H1 (cell line): ENCODE results near the gene RAPGEF5. TPM values are rescaled to one million over a fixed set of nuclear protein-coding genes. Genes with fewer than 3 reads are reported as not detected.

Source experiments
- CTCF ChIA-PET: fragments of 300-600 bp; sonication (Branson Sonifier 250); formaldehyde crosslinking; loops from one replicate; lab custom pipeline; 2021; ENCODE audit not compliant: partially characterized antibody; lab: Charles Lee
- POLR2A ChIA-PET: fragments of 300-600 bp; sonication (Branson Sonifier 250); formaldehyde crosslinking; loops from one replicate; lab custom pipeline; 2021; ENCODE audit warnings: inconsistent platforms; ENCODE audit not compliant: partially characterized antibody; lab: Charles Lee
- DNase-seq, 2 experiments: peaks; one replicate each; pipeline versions ENCODE4 v3.0.0 to v3.0.0-alpha.2; 2010 to 2022; ENCODE audit warnings: low spot score in 2 of 2, low read depth in 1 of 2, mixed read lengths in 1 of 2
- FAIRE-seq: peaks from 2 replicates; lab custom pipeline; 2011; peaks lifted over from hg19 to GRCh38; lab: Jason Lieb, UNC
- H2AFZ ChIP-seq: 2 replicates; pipeline ENCODE4 v1.8.1; 2012; ENCODE audit warnings: low read length, inconsistent platforms
- H2AK5ac ChIP-seq: 2 replicates; pipeline ENCODE4 v1.6.1; 2013; ENCODE audit warnings: low read depth, low read length
- H2BK120ac ChIP-seq: replicated peaks from 2 replicates; pipeline ENCODE3; 2013; ENCODE audit warnings: low read depth, low read length, inconsistent platforms
- H2BK12ac ChIP-seq: 2 replicates; pipeline ENCODE4 v1.6.1; 2013; ENCODE audit warnings: low read depth, low read length
- H2BK15ac ChIP-seq: 2 replicates; pipeline ENCODE4 v1.6.1; 2013; ENCODE audit warnings: low read length
- H2BK20ac ChIP-seq: 2 replicates; pipeline ENCODE4 v1.6.1; 2013; ENCODE audit warnings: low read length
- H2BK5ac ChIP-seq: 2 replicates; pipeline ENCODE4 v1.6.1; 2013; ENCODE audit warnings: low read depth, low read length
- H3K14ac ChIP-seq: 2 replicates; pipeline ENCODE4 v1.6.1; 2013; ENCODE audit warnings: inconsistent platforms; ENCODE audit not compliant: insufficient read length
- H3K18ac ChIP-seq: 2 replicates; pipeline ENCODE4 v1.6.1; 2013; ENCODE audit warnings: low read length; ENCODE audit errors: extremely low read depth
- H3K23ac ChIP-seq: 2 replicates; pipeline ENCODE4 v1.6.1; 2013; ENCODE audit warnings: inconsistent platforms; ENCODE audit not compliant: insufficient read length
- H3K23me2 ChIP-seq: 2 replicates; pipeline ENCODE4 v1.6.1; 2013; ENCODE audit warnings: low read depth, low read length
- H3K27ac ChIP-seq: 2 replicates; pipeline ENCODE4 v1.6.1; 2011; ENCODE audit warnings: low read depth, low read length, inconsistent platforms
- H3K27me3 ChIP-seq, 4 experiments: replicated peaks in 1 of 4; 1 replicate in 1 of 4; 2 replicates in 3 of 4; pipeline versions ENCODE4 v1.6.1 to v1.8.1; 2011 to 2013; ENCODE audit warnings: low read length in 3 of 4, mild to moderate bottlenecking in 3 of 4, inconsistent platforms in 2 of 4, mixed read lengths in 2 of 4, moderate library complexity in 1 of 4; ENCODE audit not compliant: control insufficient read depth in 3 of 4, insufficient read depth in 3 of 4; ENCODE audit errors: extremely low read depth in 1 of 4
- H3K36me3 ChIP-seq, 4 experiments: 2 replicates each; pipeline versions ENCODE4 v1.6.1 to v1.8.1; 2011 to 2013; ENCODE audit warnings: mild to moderate bottlenecking in 4 of 4, low read length in 3 of 4, moderate library complexity in 2 of 4, control low read depth in 1 of 4, inconsistent platforms in 1 of 4; ENCODE audit not compliant: insufficient read depth in 4 of 4, control insufficient read depth in 2 of 4
- H3K4ac ChIP-seq: replicated peaks from 2 replicates; pipeline ENCODE3; 2013; ENCODE audit warnings: low read length, low read depth, mixed read lengths, inconsistent platforms; ENCODE audit not compliant: insufficient read length
- H3K4me1 ChIP-seq, 4 experiments: replicated peaks in 1 of 4; 1 replicate in 1 of 4; 2 replicates in 3 of 4; pipeline versions ENCODE4 v1.6.1 to v1.8.1; 2011 to 2013; ENCODE audit warnings: low read length in 3 of 4, inconsistent platforms in 2 of 4, mixed read lengths in 1 of 4; ENCODE audit not compliant: insufficient read depth in 4 of 4, control insufficient read depth in 3 of 4
- H3K4me2 ChIP-seq, 2 experiments: 2 replicates each; pipeline versions ENCODE4 v1.6.1 to v1.8.1; 2011 to 2013; ENCODE audit warnings: low read depth in 2 of 2, low read length in 2 of 2, control low read depth in 1 of 2, inconsistent platforms in 1 of 2, mild to moderate bottlenecking in 1 of 2; ENCODE audit not compliant: insufficient read depth in 1 of 2
- H3K4me3 ChIP-seq, 4 experiments: fragments of 200-600, 300-600 bp in 1 of 4; sonication (generic), shearing (Covaris generic), sonication (Bioruptor Twin) in 1 of 4; 2 replicates each; pipeline versions ENCODE4 v1.5.1 to v1.8.1; 2011 to 2016; ENCODE audit warnings: low read length in 4 of 4, low read depth in 3 of 4, control low read depth in 2 of 4, inconsistent platforms in 2 of 4, mild to moderate bottlenecking in 2 of 4, mixed read lengths in 1 of 4, moderate library complexity in 1 of 4; ENCODE audit not compliant: insufficient read depth in 2 of 4; ENCODE audit errors: extremely low read depth in 1 of 4
- H3K56ac ChIP-seq: replicated peaks from 2 replicates; pipeline ENCODE3; 2013; ENCODE audit warnings: low read depth, mild to moderate bottlenecking, mixed read lengths, low read length, inconsistent platforms; ENCODE audit not compliant: insufficient read length
- H3K79me1 ChIP-seq: 2 replicates; pipeline ENCODE4 v1.6.1; 2013; ENCODE audit warnings: low read depth, low read length, control low read depth
- H3K79me2 ChIP-seq, 2 experiments: 2 replicates each; pipeline versions ENCODE4 v1.6.1 to v1.8.1; 2012 to 2013; ENCODE audit warnings: low read length in 2 of 2, mild to moderate bottlenecking in 2 of 2, inconsistent platforms in 1 of 2; ENCODE audit not compliant: insufficient read depth in 2 of 2, control insufficient read depth in 1 of 2
- H3K9ac ChIP-seq, 4 experiments: replicated peaks in 1 of 4; 1 replicate in 1 of 4; 2 replicates in 3 of 4; pipeline versions ENCODE4 v1.6.1 to v1.8.1; 2011 to 2013; ENCODE audit warnings: low read depth in 3 of 4, low read length in 3 of 4, control low read depth in 2 of 4, mild to moderate bottlenecking in 2 of 4, moderate library complexity in 2 of 4, inconsistent platforms in 1 of 4; ENCODE audit errors: extremely low read depth in 1 of 4
- H3K9me3 ChIP-seq, 2 experiments: 2 replicates each; pipeline versions ENCODE4 v1.6.1 to v1.8.1; 2012 to 2013; ENCODE audit warnings: mild to moderate bottlenecking in 2 of 2, moderate library complexity in 2 of 2, control low read depth in 1 of 2, inconsistent platforms in 1 of 2, low read depth in 1 of 2, low read length in 1 of 2, mixed read lengths in 1 of 2; ENCODE audit not compliant: insufficient read depth in 2 of 2
- H4K20me1 ChIP-seq, 2 experiments: replicated peaks in 1 of 2; 2 replicates each; pipeline versions ENCODE3 to v1.8.1; 2011 to 2013; ENCODE audit warnings: inconsistent platforms in 2 of 2, low read length in 2 of 2, mild to moderate bottlenecking in 1 of 2; ENCODE audit not compliant: insufficient read depth in 2 of 2, control insufficient read depth in 1 of 2
- H4K5ac ChIP-seq: 2 replicates; pipeline ENCODE4 v1.6.1; 2013; ENCODE audit warnings: low read length, low read depth, mixed read lengths, inconsistent platforms; ENCODE audit not compliant: insufficient read length
- H4K8ac ChIP-seq: 2 replicates; pipeline ENCODE4 v1.8.0; 2013; ENCODE audit warnings: mild to moderate bottlenecking, moderate library complexity, low read length, inconsistent platforms; ENCODE audit not compliant: insufficient read depth; ENCODE audit errors: extremely low read depth
- H4K91ac ChIP-seq: replicated peaks from 2 replicates; pipeline ENCODE3; 2013; ENCODE audit warnings: low read length, mixed read lengths, inconsistent platforms; ENCODE audit not compliant: insufficient read length
- ASH2L ChIP-seq: fragments of 200-600, 300-600 bp; sonication (generic); IDR thresholded peaks from one replicate; pipeline ENCODE4 v1.7.1; 2017; ENCODE audit warnings: low read length
- CTBP2 ChIP-seq: IDR thresholded peaks from 2 replicates; pipeline ENCODE4 v1.7.0; 2011; ENCODE audit warnings: borderline replicate concordance, mild to moderate bottlenecking, moderate library complexity, mixed read lengths, low read length; ENCODE audit not compliant: insufficient read depth, insufficient read length
- EZH2 ChIP-seq: fragments of 200-600 bp; sonication (generic); IDR thresholded peaks from 2 replicates; pipeline ENCODE4 v1.7.1; 2012; ENCODE audit warnings: low read depth, mild to moderate bottlenecking, moderate library complexity, low read length, inconsistent platforms; ENCODE audit not compliant: severe bottlenecking
- NANOG ChIP-seq: IDR thresholded peaks from 2 replicates; pipeline ENCODE4 v1.6.1; 2011; ENCODE audit warnings: low read length, low read depth, mild to moderate bottlenecking, inconsistent platforms; ENCODE audit not compliant: insufficient read depth, poor library complexity, severe bottlenecking
- POU5F1 ChIP-seq: IDR thresholded peaks from 2 replicates; pipeline ENCODE4 v1.6.1; 2011; ENCODE audit warnings: low read depth, mild to moderate bottlenecking, low read length, moderate library complexity
- RBBP5 ChIP-seq: IDR thresholded peaks from 2 replicates; pipeline ENCODE4 v1.7.1; 2012; ENCODE audit warnings: low read depth, mild to moderate bottlenecking, inconsistent platforms, low read length, moderate library complexity, borderline replicate concordance
- SIRT6 ChIP-seq: IDR thresholded peaks from one replicate; pipeline ENCODE4 v1.7.1; 2012; ENCODE audit warnings: low read length, inconsistent platforms
- SIX5 ChIP-seq: IDR thresholded peaks from 2 replicates; pipeline ENCODE4 v1.6.1; 2011; ENCODE audit warnings: mild to moderate bottlenecking, low read depth, low read length
- SUZ12 ChIP-seq: fragments of 200-600 bp; sonication (generic); IDR thresholded peaks from 2 replicates; pipeline ENCODE4 v1.6.1; 2012; ENCODE audit warnings: mild to moderate bottlenecking, inconsistent platforms, low read length, moderate library complexity, mixed read lengths
- TEAD4 ChIP-seq: IDR thresholded peaks from 2 replicates; pipeline ENCODE4 v1.6.1; 2012; ENCODE audit warnings: low read depth, low read length, inconsistent platforms, mixed read lengths
- YY1 ChIP-seq: IDR thresholded peaks from 2 replicates; pipeline ENCODE4 v1.6.1; 2011; ENCODE audit warnings: low read depth, mild to moderate bottlenecking, low read length
- WGBS, 2 experiments: shearing (Covaris generic) in 1 of 2; methylation state at CpG; one replicate each; pipeline versions ENCODE4 v1.1.6 to v1.1.7; 2013 to 2015; ENCODE audit warnings: low lambda C conversion rate in 2 of 2, mixed read lengths in 2 of 2, inconsistent platforms in 1 of 2, low coverage in 1 of 2, missing lambda C conversion rate in 1 of 2; ENCODE audit not compliant: insufficient replicate concordance in 2 of 2, insufficient coverage in 1 of 2, insufficient read length in 1 of 2; ENCODE audit errors: extremely low coverage in 1 of 2, missing lambda C conversion rate in 1 of 2; 5-methylcytosine and 5-hydroxymethylcytosine counted together
- polyA plus RNA-seq, 7 experiments: library from polyadenylated mRNA; depleted of rRNA in 3 of 7; stranded (reverse) in 5 of 7; unstranded in 2 of 7; fragments of >200 nt in 5 of 7; fragments of 200-250 nt in 2 of 7; gene quantifications; 1 replicate in 5 of 7; 2 replicates in 1 of 7; 4 replicates in 1 of 7; pipeline versions ENCODE4 v1.2.1 to v1.2.3, GENCODE V29; 2011 to 2013; ENCODE audit warnings: missing spikeins in 2 of 7, mixed read lengths in 2 of 7
- total RNA-seq: library from RNA; stranded (reverse); fragmentation: NEBNext Ultra II Directional; extraction: Animal tissue kit (Norgen Biotek cat#: 25700); gene quantifications from 2 replicates; pipeline ENCODE4 v1.2.1, GENCODE V29; 2021

RAPGEF5 gene
- total and polyA plus RNA-seq, 2 of the 8 experiments (the other 6 are each of a cell fraction or from before 2014, with no cell fraction given): 4.4 to 22.9 TPM

DNA sequence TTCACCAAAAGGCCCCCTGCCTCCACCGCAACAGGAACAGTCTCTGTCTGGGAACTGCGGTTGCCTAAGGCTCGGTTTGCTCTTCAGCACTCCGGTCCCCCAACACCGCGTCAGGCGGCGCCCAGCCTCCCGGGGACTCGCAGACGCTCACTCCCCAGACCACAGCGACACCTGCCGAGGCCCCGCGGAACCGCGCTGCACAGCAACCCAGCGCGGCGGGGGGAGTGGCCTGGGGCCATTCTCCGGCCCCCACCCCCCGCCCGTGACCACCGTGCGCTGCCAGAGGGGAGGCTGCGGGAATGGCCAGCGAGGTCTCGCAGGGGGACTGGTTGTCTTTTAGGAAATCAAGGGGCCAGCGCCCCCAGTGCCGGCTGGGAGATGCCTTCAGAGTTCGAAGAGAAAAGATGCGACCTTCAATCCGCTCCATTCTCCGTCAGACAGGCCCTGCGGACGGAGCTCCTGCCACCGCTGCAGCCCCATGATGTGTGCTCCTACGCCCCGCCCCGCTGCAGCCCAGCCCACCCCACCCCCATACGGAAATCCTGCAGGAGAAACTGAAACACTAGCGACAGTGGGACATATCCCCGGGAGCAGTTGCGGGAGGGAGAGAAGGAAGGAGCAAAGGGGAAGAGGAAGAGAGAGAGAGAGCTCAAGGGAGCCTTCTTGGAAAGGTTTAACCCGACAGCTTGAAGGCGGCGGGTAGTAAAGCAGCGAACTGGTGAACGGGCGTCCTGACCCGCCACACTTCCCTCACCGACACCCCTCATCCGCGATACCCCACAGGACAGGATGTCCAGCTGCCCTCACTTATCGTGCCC lies 273.9 kb downstream of the RAPGEF5 start:
- DNase-seq: peak; percentile 80 to 100
- H2AK5ac ChIP-seq: no peak overlapping the region
- peak overlapping the region; percentile 65 for H4K5ac ChIP-seq
- peak overlapping the region; percentile 86 for H2BK20ac ChIP-seq
- peak overlapping the region; percentile 67; the same call in 1 of the 2 replicates for H2BK15ac ChIP-seq
- peaks cover 3% of the 10 kb centered on the region; the same call in 1 of the 2 replicates for H3K23me2 ChIP-seq
- peak overlapping the region; percentile 49 for H4K91ac ChIP-seq
- H3K23ac ChIP-seq: no peak overlapping the region
- peaks cover 0 to 6% of the 10 kb centered on the region in 2 experiments; a peak in 2 of 4 replicates for H3K9me3 ChIP-seq
- H3K79me2 ChIP-seq: no peaks in the 10 kb centered on the region
- FAIRE-seq: no peak
- H3K18ac ChIP-seq: peak overlapping the region; percentile 93
- H2BK5ac ChIP-seq: peak overlapping the region; percentile 77; the same call in 1 of the 2 replicates
- peak overlapping the region; percentile 94 for H2AFZ ChIP-seq
- ChIA-PET CTCF (interaction anchor here (0.5 to 6.1 kb wide), 50 partner anchors 8 to 934 kb away, joined by 3 to 36 read pairs (median 4); partner anchors contain the start of gene STEAP1B), POLR2A (interaction anchor here (0.7 to 1.8 kb wide), 5 partner anchors 9 to 16 kb away, joined by 3 to 4 read pairs (median 3); no protein-coding TSS in a partner anchor)
- 3% methylated on average over 37 of the region's 55 CpGs; no CpG with 5 or more reads in 1 of the 2 experiments for WGBS, 2 experiments
- H3K4me1 ChIP-seq: peaks cover 0 to 3% (median 3%) of the 10 kb centered on the region in 4 experiments; a peak in 4 of 7 replicates
- H2BK120ac ChIP-seq: peak overlapping the region; percentile 50
- H3K4me2 ChIP-seq: peak overlapping the region; percentile 76 to 78
- H3K4ac ChIP-seq: no peak overlapping the region
- no peaks in the 10 kb centered on the region for H3K36me3 ChIP-seq
- H4K8ac ChIP-seq: peak overlapping the region; percentile 93; the same call in 1 of the 2 replicates
- H3K27me3 ChIP-seq: peaks cover 0 to 7% (median 6%) of the 10 kb centered on the region in 4 experiments; a peak in 5 of 7 replicates
- no peaks in the 10 kb centered on the region for H3K79me1 ChIP-seq
- no peak overlapping the region for H3K14ac ChIP-seq
- H3K27ac ChIP-seq: no peak overlapping the region
- peak overlapping the region; percentile 84 for H2BK12ac ChIP-seq
- H4K20me1 ChIP-seq: no peaks in the 10 kb centered on the region
- H3K9ac ChIP-seq: no peak overlapping the region
- H3K56ac ChIP-seq: no peak overlapping the region
- peak overlapping the region; percentile 45 to 75 (median 66) for H3K4me3 ChIP-seq
- TF ChIP-seq SIX5: no peak
- 0 out of 2 replicates have a peak, but pooled peaks have one; percentile 23 for TF ChIP-seq SUZ12
- 0 out of 2 replicates have a peak, but pooled peaks have one; percentile 28 for TF ChIP-seq YY1
- TF ChIP-seq ASH2L: peak; percentile 90
- 0 out of 2 replicates have a peak, but pooled peaks have one; percentile 79 for TF ChIP-seq RBBP5
- no peak for TF ChIP-seq NANOG
- no peak for TF ChIP-seq SIRT6
- TF ChIP-seq CTBP2: peak; percentile 59
- TF ChIP-seq TEAD4: no peak
- TF ChIP-seq POU5F1: 0 out of 2 replicates have a peak, but pooled peaks have one; percentile 4
- no peak for TF ChIP-seq EZH2
